Endothelial cell of umbilical vein (primary cell): ENCODE data around the gene STKLD1. TPM values are rescaled to one million over a fixed set of nuclear protein-coding genes. Genes with fewer than 3 reads are reported as not detected.

Source experiments
- BruUV-seq: library from RNA; stranded (reverse); fragments of 400-500 nt; replicated peaks from 2 replicates; lab custom pipeline; 2021; lab: Mats Ljungman, UMichigan
- CTCF ChIA-PET: fragments of 300-600, 350-600 bp; sonication (Branson Sonifier 250); formaldehyde crosslinking; loops from one replicate; lab custom pipeline; 2021; ENCODE audit warnings: antibody characterized with exemption, inconsistent platforms; lab: Charles Lee
- POLR2A ChIA-PET: fragments of 300-600, 350-600 bp; sonication (Branson Sonifier 250); formaldehyde crosslinking; loops from one replicate; lab custom pipeline; 2021; ENCODE audit warnings: antibody characterized with exemption, inconsistent platforms; lab: Charles Lee
- DNase-seq: peaks from one replicate; pipeline ENCODE4 v3.0.0-alpha.2; 2011; ENCODE audit warnings: low read depth, low spot score
- FAIRE-seq: peaks from 2 replicates; lab custom pipeline; 2011; peaks lifted over from hg19 to GRCh38; lab: Jason Lieb, UNC
- H2AFZ ChIP-seq: 2 replicates; pipeline ENCODE4 v1.6.0; 2012; ENCODE audit warnings: low read depth, low read length, control low read depth, inconsistent platforms
- H3K27ac ChIP-seq: 2 replicates; pipeline ENCODE4 v1.5.1; 2011; ENCODE audit warnings: low read depth, mild to moderate bottlenecking, control low read depth, low read length, moderate library complexity; ENCODE audit not compliant: insufficient read depth
- H3K27me3 ChIP-seq, 2 experiments: 2 replicates each; pipeline versions ENCODE4 v1.6.0 to v1.6.1; 2011; ENCODE audit warnings: low read length in 2 of 2, mixed read lengths in 1 of 2; ENCODE audit not compliant: control insufficient read depth in 2 of 2, insufficient read depth in 2 of 2
- H3K36me3 ChIP-seq, 2 experiments: 2 replicates in 1 of 2; 3 replicates in 1 of 2; pipeline ENCODE4 v1.5.1; 2011; ENCODE audit warnings: low read length in 2 of 2, mild to moderate bottlenecking in 1 of 2, moderate library complexity in 1 of 2; ENCODE audit not compliant: control insufficient read depth in 2 of 2, insufficient read depth in 2 of 2; ENCODE audit errors: extremely low read depth in 1 of 2
- H3K4me1 ChIP-seq: 3 replicates; pipeline ENCODE4 v1.5.1; 2011; ENCODE audit warnings: mild to moderate bottlenecking, low read length; ENCODE audit not compliant: control insufficient read depth, insufficient read depth; ENCODE audit errors: extremely low read depth
- H3K4me2 ChIP-seq: 2 replicates; pipeline ENCODE4 v1.6.1; 2011; ENCODE audit warnings: low read length, control low read depth, mixed read lengths; ENCODE audit not compliant: insufficient read depth
- H3K4me3 ChIP-seq, 3 experiments: fragments of 200-600 bp in 1 of 3; sonication (generic), shearing (Covaris generic) in 1 of 3; replicated peaks in 1 of 3; 2 replicates each; pipeline ENCODE4 v1.5.1; 2011 to 2016; ENCODE audit warnings: control low read depth in 3 of 3, low read length in 3 of 3, mild to moderate bottlenecking in 2 of 3, inconsistent platforms in 1 of 3, low read depth in 1 of 3, moderate library complexity in 1 of 3; ENCODE audit not compliant: insufficient read depth in 1 of 3
- H3K79me2 ChIP-seq: 2 replicates; pipeline ENCODE4 v1.6.0; 2012; ENCODE audit warnings: low read length, inconsistent platforms; ENCODE audit not compliant: control insufficient read depth, insufficient read depth
- H3K9ac ChIP-seq: replicated peaks from 2 replicates; pipeline ENCODE3; 2011; ENCODE audit warnings: low read length, control low read depth; ENCODE audit not compliant: insufficient read depth; ENCODE audit errors: extremely low read depth
- H3K9me1 ChIP-seq: replicated peaks from 3 replicates; pipeline ENCODE4 v1.6.0; 2011; ENCODE audit warnings: mild to moderate bottlenecking, low read length; ENCODE audit not compliant: control insufficient read depth, insufficient read depth; ENCODE audit errors: extremely low read depth
- H3K9me3 ChIP-seq: replicated peaks from 2 replicates; pipeline ENCODE4 v1.5.1; 2012; ENCODE audit warnings: low read length, inconsistent platforms; ENCODE audit not compliant: control insufficient read depth, insufficient read depth
- H4K20me1 ChIP-seq: replicated peaks from 2 replicates; pipeline ENCODE3; 2011; ENCODE audit warnings: mild to moderate bottlenecking, low read length; ENCODE audit not compliant: control insufficient read depth, insufficient read depth; ENCODE audit errors: extremely low read depth
- EZH2 ChIP-seq: IDR thresholded peaks from 2 replicates; pipeline ENCODE4 v1.6.1; 2012; ENCODE audit warnings: borderline replicate concordance, low read depth, mild to moderate bottlenecking, moderate library complexity, low read length, inconsistent platforms; ENCODE audit not compliant: severe bottlenecking
- FOS ChIP-seq: IDR thresholded peaks from 2 replicates; pipeline ENCODE4 v1.6.1; 2011; ENCODE audit warnings: mild to moderate bottlenecking, low read length, moderate library complexity, borderline replicate concordance; ENCODE audit not compliant: insufficient read depth
- GATA2 ChIP-seq: IDR thresholded peaks from 2 replicates; pipeline ENCODE4 v1.7.0; 2011; ENCODE audit warnings: low read depth, mild to moderate bottlenecking, moderate library complexity, mixed read lengths, low read length; ENCODE audit not compliant: insufficient read length, insufficient read depth
- JUN ChIP-seq: IDR thresholded peaks from 2 replicates; pipeline ENCODE4 v1.6.1; 2011; ENCODE audit warnings: borderline replicate concordance, low read depth; ENCODE audit not compliant: insufficient read length, insufficient read depth
- MYC ChIP-seq: IDR thresholded peaks from one replicate; pipeline ENCODE4 v1.6.1; 2011; ENCODE audit warnings: mild to moderate bottlenecking, low read depth, low read length
- POLR2A ChIP-seq: IDR thresholded peaks from 2 replicates; pipeline ENCODE4 v1.6.1; 2012; ENCODE audit warnings: low read depth, mild to moderate bottlenecking, control low read depth, low read length
- POLR2AphosphoS5 ChIP-seq: IDR thresholded peaks from 2 replicates; pipeline ENCODE4 v1.6.1; 2012; ENCODE audit warnings: low read depth, mild to moderate bottlenecking, control low read depth, low read length, moderate library complexity; ENCODE audit not compliant: insufficient read depth
- dilution Hi-C: fragments of 300-500 bp; cut with MboI; formaldehyde crosslinking; loops from one replicate; pipeline ENCODE4 v1.15.0; 2019; ENCODE audit warnings: low sequenced_read_pairs; ENCODE audit not compliant: extremely low pct_ligation_motif_present
- intact Hi-C: fragments of 100-400 bp; cut with micrococcal nuclease; formaldehyde crosslinking; loops from one replicate; pipeline ENCODE4 v1.10.0; 2022
- polyA plus RNA-seq, 4 experiments: library from polyadenylated mRNA; depleted of rRNA in 3 of 4; stranded (reverse) in 3 of 4; unstranded in 1 of 4; fragments of >200 nt; gene quantifications; 2 replicates each; pipeline versions ENCODE4 v1.2.1 to v1.2.3, GENCODE V29; 2011 to 2012; ENCODE audit warnings: missing spikeins in 1 of 4
- total RNA-seq: library from RNA; stranded (reverse); gene quantifications from 2 replicates; pipeline ENCODE4 v1.2.3, GENCODE V29; 2021
- TF ChIP-seq, protein P1 (sequence below), 2 donors: IDR thresholded peaks; 1 replicate in 1 of 2; 2 replicates in 1 of 2; pipeline ENCODE4 v1.5.1; 2011; ENCODE audit warnings: low read length in 2 of 2, mild to moderate bottlenecking in 2 of 2, moderate library complexity in 2 of 2, control low read depth in 1 of 2, inconsistent platforms in 1 of 2, low read depth in 1 of 2; ENCODE audit not compliant: insufficient read depth in 1 of 2; ENCODE audit errors: extremely low read depth in 1 of 2
- TF ChIP-seq, protein P2 (sequence below): IDR thresholded peaks from 2 replicates; pipeline ENCODE4 v1.6.1; 2011; ENCODE audit not compliant: insufficient read depth, insufficient read length

STKLD1 gene
- total and polyA plus RNA-seq, 2 donors (not counting 3 experiments of a cell fraction or from before 2014, with no cell fraction given): 0.29 to 0.77 TPM

DNA sequence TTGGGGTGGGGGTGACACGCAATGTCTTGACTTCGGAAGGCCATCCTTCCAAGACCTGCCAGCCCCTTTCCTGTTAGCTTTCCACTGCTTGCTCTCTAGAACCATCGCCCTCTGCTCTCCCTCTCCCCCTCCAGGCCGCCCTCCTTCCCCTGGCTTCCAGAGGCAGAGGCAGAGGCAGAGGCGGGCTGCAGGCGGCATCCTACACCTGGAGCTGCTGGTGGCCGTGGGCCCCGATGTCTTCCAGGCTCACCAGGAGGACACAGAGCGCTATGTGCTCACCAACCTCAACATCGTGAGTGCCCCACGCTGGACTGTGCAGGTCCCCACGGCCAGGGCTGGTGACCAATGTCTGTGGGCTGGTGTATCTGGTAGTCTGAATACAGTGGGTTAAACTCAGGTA is 48.0 kb downstream of the STKLD1 start:
- FAIRE-seq (no peak), DNase-seq (no peak)
- no peaks in the 10 kb centered on the region for H3K9me1 ChIP-seq
- no peak overlapping the region for H3K9ac ChIP-seq
- no peaks in the 10 kb centered on the region for H3K9me3 ChIP-seq
- no peaks in the 10 kb centered on the region for H4K20me1 ChIP-seq
- dilution Hi-C loops: no loop called here
- ChIA-PET CTCF (no interaction called here), POLR2A (no interaction called here)
- H2AFZ ChIP-seq: no peak overlapping the region
- TF ChIP-seq JUN (no peak), FOS (no peak), POLR2A (no peak), POLR2AphosphoS5 (no peak), MYC (no peak), EZH2 (no peak), GATA2 (no peak)
- TF ChIP-seq, protein P1, sequence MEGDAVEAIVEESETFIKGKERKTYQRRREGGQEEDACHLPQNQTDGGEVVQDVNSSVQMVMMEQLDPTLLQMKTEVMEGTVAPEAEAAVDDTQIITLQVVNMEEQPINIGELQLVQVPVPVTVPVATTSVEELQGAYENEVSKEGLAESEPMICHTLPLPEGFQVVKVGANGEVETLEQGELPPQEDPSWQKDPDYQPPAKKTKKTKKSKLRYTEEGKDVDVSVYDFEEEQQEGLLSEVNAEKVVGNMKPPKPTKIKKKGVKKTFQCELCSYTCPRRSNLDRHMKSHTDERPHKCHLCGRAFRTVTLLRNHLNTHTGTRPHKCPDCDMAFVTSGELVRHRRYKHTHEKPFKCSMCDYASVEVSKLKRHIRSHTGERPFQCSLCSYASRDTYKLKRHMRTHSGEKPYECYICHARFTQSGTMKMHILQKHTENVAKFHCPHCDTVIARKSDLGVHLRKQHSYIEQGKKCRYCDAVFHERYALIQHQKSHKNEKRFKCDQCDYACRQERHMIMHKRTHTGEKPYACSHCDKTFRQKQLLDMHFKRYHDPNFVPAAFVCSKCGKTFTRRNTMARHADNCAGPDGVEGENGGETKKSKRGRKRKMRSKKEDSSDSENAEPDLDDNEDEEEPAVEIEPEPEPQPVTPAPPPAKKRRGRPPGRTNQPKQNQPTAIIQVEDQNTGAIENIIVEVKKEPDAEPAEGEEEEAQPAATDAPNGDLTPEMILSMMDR (IDR thresholded peaks at IDR 0.05; ENCODE audit: extremely low read depth in 1 of 2, insufficient read depth in 1 of 2, low read depth in 1 of 2, low read length in 2 of 2): no peak
- TF ChIP-seq, protein P2, sequence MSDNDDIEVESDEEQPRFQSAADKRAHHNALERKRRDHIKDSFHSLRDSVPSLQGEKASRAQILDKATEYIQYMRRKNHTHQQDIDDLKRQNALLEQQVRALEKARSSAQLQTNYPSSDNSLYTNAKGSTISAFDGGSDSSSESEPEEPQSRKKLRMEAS: no peak
- no peaks in the 10 kb centered on the region for H3K79me2 ChIP-seq
- no peak overlapping the region for H3K27ac ChIP-seq
- no peak overlapping the region for H3K4me2 ChIP-seq
- intact Hi-C loops: no loop called here
- peaks cover 9 to 13% of the 10 kb centered on the region in 2 experiments for H3K27me3 ChIP-seq
- H3K4me1 ChIP-seq: no peaks in the 10 kb centered on the region
- no peak overlapping the region for H3K4me3 ChIP-seq
- BruUV-seq: no TSS peak
- no peaks in the 10 kb centered on the region for H3K36me3 ChIP-seq
